ENCODE data around the gene TFDP3.

DNA sequence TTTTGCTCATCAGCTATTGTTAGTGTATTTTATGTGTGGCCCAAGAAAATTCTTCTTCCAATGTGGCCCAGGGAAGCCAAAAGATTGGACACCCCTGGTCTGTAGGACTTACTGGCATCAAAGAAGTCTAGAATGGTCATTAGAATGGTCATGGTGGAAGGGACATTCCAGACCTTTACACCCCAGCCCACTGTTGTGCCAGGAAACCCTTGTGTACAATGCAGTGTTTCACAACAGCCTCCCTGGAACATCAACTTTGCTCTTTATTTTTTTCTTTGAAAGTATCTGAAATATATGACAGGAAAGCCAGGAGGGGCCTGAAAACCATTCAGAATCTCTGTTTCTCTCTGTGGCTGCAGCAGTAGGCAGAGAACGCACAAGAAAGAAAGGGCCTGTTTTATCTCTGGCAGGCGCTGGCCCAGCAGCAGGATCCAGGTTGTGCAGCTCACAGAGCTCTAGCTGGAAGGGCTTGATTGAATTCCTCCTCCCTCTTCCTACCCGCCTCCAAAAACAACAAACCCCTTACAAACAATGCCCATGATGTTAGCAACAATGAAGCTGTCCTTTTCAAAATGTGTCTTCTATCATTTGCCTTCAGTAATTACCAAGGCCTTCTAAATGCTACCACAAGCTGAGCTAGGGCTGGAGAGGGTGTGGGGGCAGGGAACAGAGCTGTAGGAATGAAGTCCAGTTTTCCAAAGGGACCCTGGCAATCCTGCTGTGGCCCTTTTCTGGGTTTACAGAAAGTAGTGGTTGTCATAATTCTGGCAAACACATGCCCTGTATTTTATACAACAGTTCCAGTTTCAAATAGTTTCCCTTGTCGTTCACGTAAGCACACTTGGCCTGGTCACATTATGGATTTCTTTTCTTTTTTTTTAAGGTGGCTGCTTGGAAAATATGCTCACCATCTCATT lies 32.3 kb upstream of the TFDP3 start:
- TF ChIP-seq HNF4A (conservative IDR thresholded peaks at IDR 0.05) (peak; percentile 29 to 30), JUND (IDR thresholded peaks at IDR 0.05) (no peak), GABPA (IDR thresholded peaks at IDR 0.05 in 1 of 2, conservative IDR thresholded peaks at IDR 0.05 in 1 of 2) (no peak), YY1 (IDR thresholded peaks at IDR 0.05) (no peak)
- TF ChIP-seq, protein P1, sequence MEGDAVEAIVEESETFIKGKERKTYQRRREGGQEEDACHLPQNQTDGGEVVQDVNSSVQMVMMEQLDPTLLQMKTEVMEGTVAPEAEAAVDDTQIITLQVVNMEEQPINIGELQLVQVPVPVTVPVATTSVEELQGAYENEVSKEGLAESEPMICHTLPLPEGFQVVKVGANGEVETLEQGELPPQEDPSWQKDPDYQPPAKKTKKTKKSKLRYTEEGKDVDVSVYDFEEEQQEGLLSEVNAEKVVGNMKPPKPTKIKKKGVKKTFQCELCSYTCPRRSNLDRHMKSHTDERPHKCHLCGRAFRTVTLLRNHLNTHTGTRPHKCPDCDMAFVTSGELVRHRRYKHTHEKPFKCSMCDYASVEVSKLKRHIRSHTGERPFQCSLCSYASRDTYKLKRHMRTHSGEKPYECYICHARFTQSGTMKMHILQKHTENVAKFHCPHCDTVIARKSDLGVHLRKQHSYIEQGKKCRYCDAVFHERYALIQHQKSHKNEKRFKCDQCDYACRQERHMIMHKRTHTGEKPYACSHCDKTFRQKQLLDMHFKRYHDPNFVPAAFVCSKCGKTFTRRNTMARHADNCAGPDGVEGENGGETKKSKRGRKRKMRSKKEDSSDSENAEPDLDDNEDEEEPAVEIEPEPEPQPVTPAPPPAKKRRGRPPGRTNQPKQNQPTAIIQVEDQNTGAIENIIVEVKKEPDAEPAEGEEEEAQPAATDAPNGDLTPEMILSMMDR (IDR thresholded peaks at IDR 0.05; ENCODE audit: low read depth, low read length, missing input control), result no peak
- TF ChIP-seq, protein P2, sequence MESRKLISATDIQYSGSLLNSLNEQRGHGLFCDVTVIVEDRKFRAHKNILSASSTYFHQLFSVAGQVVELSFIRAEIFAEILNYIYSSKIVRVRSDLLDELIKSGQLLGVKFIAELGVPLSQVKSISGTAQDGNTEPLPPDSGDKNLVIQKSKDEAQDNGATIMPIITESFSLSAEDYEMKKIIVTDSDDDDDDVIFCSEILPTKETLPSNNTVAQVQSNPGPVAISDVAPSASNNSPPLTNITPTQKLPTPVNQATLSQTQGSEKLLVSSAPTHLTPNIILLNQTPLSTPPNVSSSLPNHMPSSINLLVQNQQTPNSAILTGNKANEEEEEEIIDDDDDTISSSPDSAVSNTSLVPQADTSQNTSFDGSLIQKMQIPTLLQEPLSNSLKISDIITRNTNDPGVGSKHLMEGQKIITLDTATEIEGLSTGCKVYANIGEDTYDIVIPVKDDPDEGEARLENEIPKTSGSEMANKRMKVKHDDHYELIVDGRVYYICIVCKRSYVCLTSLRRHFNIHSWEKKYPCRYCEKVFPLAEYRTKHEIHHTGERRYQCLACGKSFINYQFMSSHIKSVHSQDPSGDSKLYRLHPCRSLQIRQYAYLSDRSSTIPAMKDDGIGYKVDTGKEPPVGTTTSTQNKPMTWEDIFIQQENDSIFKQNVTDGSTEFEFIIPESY (IDR thresholded peaks at IDR 0.05), result no peak
- TF ChIP-seq, protein P3, sequence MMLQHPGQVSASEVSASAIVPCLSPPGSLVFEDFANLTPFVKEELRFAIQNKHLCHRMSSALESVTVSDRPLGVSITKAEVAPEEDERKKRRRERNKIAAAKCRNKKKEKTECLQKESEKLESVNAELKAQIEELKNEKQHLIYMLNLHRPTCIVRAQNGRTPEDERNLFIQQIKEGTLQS (IDR thresholded peaks at IDR 0.05), result no peak
- TF ChIP-seq, protein P4, sequence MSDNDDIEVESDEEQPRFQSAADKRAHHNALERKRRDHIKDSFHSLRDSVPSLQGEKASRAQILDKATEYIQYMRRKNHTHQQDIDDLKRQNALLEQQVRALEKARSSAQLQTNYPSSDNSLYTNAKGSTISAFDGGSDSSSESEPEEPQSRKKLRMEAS (IDR thresholded peaks at IDR 0.05), result no peak
- TF ChIP-seq, protein P5, sequence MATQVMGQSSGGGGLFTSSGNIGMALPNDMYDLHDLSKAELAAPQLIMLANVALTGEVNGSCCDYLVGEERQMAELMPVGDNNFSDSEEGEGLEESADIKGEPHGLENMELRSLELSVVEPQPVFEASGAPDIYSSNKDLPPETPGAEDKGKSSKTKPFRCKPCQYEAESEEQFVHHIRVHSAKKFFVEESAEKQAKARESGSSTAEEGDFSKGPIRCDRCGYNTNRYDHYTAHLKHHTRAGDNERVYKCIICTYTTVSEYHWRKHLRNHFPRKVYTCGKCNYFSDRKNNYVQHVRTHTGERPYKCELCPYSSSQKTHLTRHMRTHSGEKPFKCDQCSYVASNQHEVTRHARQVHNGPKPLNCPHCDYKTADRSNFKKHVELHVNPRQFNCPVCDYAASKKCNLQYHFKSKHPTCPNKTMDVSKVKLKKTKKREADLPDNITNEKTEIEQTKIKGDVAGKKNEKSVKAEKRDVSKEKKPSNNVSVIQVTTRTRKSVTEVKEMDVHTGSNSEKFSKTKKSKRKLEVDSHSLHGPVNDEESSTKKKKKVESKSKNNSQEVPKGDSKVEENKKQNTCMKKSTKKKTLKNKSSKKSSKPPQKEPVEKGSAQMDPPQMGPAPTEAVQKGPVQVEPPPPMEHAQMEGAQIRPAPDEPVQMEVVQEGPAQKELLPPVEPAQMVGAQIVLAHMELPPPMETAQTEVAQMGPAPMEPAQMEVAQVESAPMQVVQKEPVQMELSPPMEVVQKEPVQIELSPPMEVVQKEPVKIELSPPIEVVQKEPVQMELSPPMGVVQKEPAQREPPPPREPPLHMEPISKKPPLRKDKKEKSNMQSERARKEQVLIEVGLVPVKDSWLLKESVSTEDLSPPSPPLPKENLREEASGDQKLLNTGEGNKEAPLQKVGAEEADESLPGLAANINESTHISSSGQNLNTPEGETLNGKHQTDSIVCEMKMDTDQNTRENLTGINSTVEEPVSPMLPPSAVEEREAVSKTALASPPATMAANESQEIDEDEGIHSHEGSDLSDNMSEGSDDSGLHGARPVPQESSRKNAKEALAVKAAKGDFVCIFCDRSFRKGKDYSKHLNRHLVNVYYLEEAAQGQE (IDR thresholded peaks at IDR 0.05), result no peak
